ENCODE data around the gene SI. TPM values are rescaled to one million over a fixed set of nuclear protein-coding genes. Genes with fewer than 3 reads are reported as not detected.

The SI gene
- total RNA-seq, 3 donors from 2014 or later (not counting 1 experiment from before 2014, with no cell fraction given) = not detected

DNA sequence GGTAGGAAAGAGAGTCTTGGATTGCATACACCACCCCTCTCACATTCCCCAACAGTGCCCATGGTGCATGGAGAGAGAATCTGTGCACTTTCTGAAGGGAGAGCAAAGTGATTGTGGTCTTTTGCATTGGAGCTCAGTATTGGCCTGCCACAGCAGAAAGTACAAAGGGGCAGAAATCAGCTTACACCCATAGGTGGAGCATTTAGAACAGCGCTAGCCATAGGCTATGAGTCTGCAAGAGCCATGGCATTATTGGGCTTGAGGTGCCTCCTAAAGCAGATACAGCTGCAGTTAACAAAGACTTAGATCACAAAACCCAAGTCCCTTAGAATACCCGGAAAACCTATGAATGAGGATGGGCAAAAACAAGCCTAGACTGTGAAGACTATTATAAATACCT, 21.8 kb downstream of the SI start:
- peaks cover 6 to 16% of the 10 kb centered on the region in 2 donors for H3K9me3 Mint-ChIP-seq
- no peaks in the 10 kb centered on the region for H3K27me3 Mint-ChIP-seq (ENCODE audit: low read depth in 2 of 2)
- peaks cover 2% of the 10 kb centered on the region for H3K9me3 ChIP-seq (ENCODE audit: control insufficient read depth, insufficient read depth, low read length)
- ATAC-seq (no peak), DNase-seq (no peak)
- TF ChIP-seq, protein P1, sequence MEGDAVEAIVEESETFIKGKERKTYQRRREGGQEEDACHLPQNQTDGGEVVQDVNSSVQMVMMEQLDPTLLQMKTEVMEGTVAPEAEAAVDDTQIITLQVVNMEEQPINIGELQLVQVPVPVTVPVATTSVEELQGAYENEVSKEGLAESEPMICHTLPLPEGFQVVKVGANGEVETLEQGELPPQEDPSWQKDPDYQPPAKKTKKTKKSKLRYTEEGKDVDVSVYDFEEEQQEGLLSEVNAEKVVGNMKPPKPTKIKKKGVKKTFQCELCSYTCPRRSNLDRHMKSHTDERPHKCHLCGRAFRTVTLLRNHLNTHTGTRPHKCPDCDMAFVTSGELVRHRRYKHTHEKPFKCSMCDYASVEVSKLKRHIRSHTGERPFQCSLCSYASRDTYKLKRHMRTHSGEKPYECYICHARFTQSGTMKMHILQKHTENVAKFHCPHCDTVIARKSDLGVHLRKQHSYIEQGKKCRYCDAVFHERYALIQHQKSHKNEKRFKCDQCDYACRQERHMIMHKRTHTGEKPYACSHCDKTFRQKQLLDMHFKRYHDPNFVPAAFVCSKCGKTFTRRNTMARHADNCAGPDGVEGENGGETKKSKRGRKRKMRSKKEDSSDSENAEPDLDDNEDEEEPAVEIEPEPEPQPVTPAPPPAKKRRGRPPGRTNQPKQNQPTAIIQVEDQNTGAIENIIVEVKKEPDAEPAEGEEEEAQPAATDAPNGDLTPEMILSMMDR (IDR thresholded peaks at IDR 0.05) = no peak
- no peaks in the 10 kb centered on the region for H3K36me3 ChIP-seq (ENCODE audit: control insufficient read depth, insufficient read depth, low read length)
- H3K4me1 Mint-ChIP-seq = no peaks in the 10 kb centered on the region
- H3K27ac Mint-ChIP-seq = no peak overlapping the region
- H3K27me3 ChIP-seq (ENCODE audit: control insufficient read depth, insufficient read depth, low read length) = no peaks in the 10 kb centered on the region
- no peaks in the 10 kb centered on the region for H3K4me1 ChIP-seq (ENCODE audit: control insufficient read depth, insufficient read depth, low read length)
- H3K27ac ChIP-seq (ENCODE audit: low read length) = no peak overlapping the region
- WGBS (ENCODE audit: insufficient coverage) = 90% methylated on average over 2 of the region's 2 CpGs
- no peak overlapping the region for H3K4me3 Mint-ChIP-seq
- H3K4me3 ChIP-seq (ENCODE audit: low read length) = no peak overlapping the region
- intact Hi-C loops (cut with micrococcal nuclease) = no loop called here
- H3K36me3 Mint-ChIP-seq = no peaks in the 10 kb centered on the region

DNA sequence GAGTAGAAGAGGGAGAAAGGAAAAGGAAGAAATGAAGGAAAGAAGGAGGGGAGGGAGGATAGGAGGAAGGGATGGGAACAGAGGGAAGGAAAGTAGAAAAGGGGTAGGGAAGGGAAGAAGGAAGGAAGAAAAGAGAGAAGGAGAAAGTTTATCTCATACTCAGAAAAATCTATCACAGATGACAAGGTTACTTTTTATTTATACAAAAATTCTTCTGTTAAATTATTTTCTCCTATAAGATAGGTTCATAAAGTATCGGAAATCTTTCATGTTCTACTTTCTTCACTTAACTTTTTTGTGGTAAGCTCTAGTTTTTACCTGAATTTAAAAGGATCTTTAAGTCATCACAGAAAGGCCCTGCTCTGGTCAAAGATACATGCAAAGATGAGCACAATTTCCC, 38.1 kb downstream of the SI start:
- WGBS (ENCODE audit: insufficient coverage) = no CpG with 5 or more reads among the region's 1 CpG
- Histone ChIP-seq H3K27me3 (ENCODE audit: control insufficient read depth, insufficient read depth, low read length) (no peaks in the 10 kb centered on the region), H3K27ac (ENCODE audit: low read length) (no peak overlapping the region), H3K4me3 (ENCODE audit: low read length) (no peak overlapping the region), H3K4me1 (ENCODE audit: control insufficient read depth, insufficient read depth, low read length) (no peaks in the 10 kb centered on the region), H3K36me3 (ENCODE audit: control insufficient read depth, insufficient read depth, low read length) (no peaks in the 10 kb centered on the region), H3K9me3 (ENCODE audit: control insufficient read depth, insufficient read depth, low read length) (no peaks in the 10 kb centered on the region)
- DNase-seq = no peak
- no peak for ATAC-seq
- peaks cover 4% of the 10 kb centered on the region in 2 donors for H3K9me3 Mint-ChIP-seq
- no peaks in the 10 kb centered on the region for H3K27me3 Mint-ChIP-seq (ENCODE audit: low read depth in 2 of 2)
- no peak overlapping the region for H3K27ac Mint-ChIP-seq
- no peak overlapping the region for H3K4me3 Mint-ChIP-seq
- TF ChIP-seq, protein P1 (IDR thresholded peaks at IDR 0.05) = no peak
- intact Hi-C loops (cut with micrococcal nuclease) = no loop called here
- H3K4me1 Mint-ChIP-seq = no peaks in the 10 kb centered on the region
- no peaks in the 10 kb centered on the region for H3K36me3 Mint-ChIP-seq

DNA sequence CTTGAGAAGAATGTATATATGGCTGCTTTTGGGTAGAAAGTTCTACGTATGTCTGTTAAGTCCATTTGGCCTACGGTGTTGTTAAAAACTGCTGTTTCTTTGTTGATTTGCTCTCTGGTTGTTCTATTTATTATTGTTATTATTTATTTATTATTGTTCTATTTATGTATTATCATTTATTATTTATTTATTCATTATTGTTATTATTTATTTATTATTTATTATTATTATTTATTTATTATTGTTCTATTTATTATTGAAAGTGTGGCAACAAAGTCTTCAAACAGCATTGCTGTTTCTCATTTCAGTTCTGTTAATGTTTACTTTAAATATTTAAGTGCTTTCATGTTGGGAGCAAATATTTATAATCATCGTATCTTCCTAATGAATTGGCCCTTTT, 66.7 kb downstream of the SI start:
- no peak for ATAC-seq
- Mint-ChIP-seq H3K9me3 (peaks cover 8 to 19% of the 10 kb centered on the region in 2 donors), H3K27ac (no peak overlapping the region), H3K36me3 (no peaks in the 10 kb centered on the region), H3K4me1 (no peaks in the 10 kb centered on the region), H3K4me3 (no peak overlapping the region), H3K27me3 (ENCODE audit: low read depth in 2 of 2) (no peaks in the 10 kb centered on the region)
- Histone ChIP-seq H3K4me3 (ENCODE audit: low read length) (no peak overlapping the region), H3K27ac (ENCODE audit: low read length) (no peak overlapping the region), H3K36me3 (ENCODE audit: control insufficient read depth, insufficient read depth, low read length) (no peaks in the 10 kb centered on the region), H3K4me1 (ENCODE audit: control insufficient read depth, insufficient read depth, low read length) (no peaks in the 10 kb centered on the region), H3K9me3 (ENCODE audit: control insufficient read depth, insufficient read depth, low read length) (no peaks in the 10 kb centered on the region), H3K27me3 (ENCODE audit: control insufficient read depth, insufficient read depth, low read length) (no peaks in the 10 kb centered on the region)
- TF ChIP-seq, protein P1 (IDR thresholded peaks at IDR 0.05) = no peak
- intact Hi-C loops (cut with micrococcal nuclease) = no loop called here
- DNase-seq = no peak
- 100% methylated on average over 1 of the region's 3 CpGs for WGBS (ENCODE audit: insufficient coverage)

DNA sequence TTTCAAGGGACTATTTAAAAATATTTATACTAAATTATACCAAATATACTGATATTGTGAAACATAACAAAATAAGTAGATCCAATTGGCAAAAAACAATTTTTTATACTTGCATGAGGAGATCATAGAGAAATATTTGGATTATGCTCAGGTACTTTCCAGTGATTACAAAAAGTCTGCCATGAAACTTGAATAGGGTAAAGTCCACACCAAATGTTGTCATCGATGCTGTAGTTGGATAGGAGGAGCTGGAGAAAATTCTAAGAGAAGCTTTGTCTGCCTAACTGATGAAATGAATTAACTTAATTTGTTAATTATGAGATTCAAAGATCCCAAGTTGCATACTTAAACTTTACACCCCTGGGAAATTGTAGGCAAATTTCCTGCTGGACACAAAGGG, 93.3 kb downstream of the SI start:
- H3K9me3 Mint-ChIP-seq = peaks cover 8 to 13% of the 10 kb centered on the region in 2 donors
- no peaks in the 10 kb centered on the region for H3K27me3 ChIP-seq (ENCODE audit: control insufficient read depth, insufficient read depth, low read length)
- ATAC-seq (no peak), DNase-seq (no peak)
- 75% methylated on average over 1 of the region's 1 CpG for WGBS (ENCODE audit: insufficient coverage)
- no peaks in the 10 kb centered on the region for H3K27me3 Mint-ChIP-seq (ENCODE audit: low read depth in 2 of 2)
- TF ChIP-seq, protein P1 (IDR thresholded peaks at IDR 0.05) = no peak
- H3K27ac ChIP-seq (ENCODE audit: low read length) = no peak overlapping the region
- H3K4me3 ChIP-seq (ENCODE audit: low read length) = no peak overlapping the region
- no peaks in the 10 kb centered on the region for H3K4me1 ChIP-seq (ENCODE audit: control insufficient read depth, insufficient read depth, low read length)
- no peaks in the 10 kb centered on the region for H3K9me3 ChIP-seq (ENCODE audit: control insufficient read depth, insufficient read depth, low read length)
- no peak overlapping the region for H3K4me3 Mint-ChIP-seq
- H3K4me1 Mint-ChIP-seq = no peaks in the 10 kb centered on the region
- no peak overlapping the region for H3K27ac Mint-ChIP-seq
- intact Hi-C loops (cut with micrococcal nuclease) = no loop called here
- H3K36me3 ChIP-seq (ENCODE audit: control insufficient read depth, insufficient read depth, low read length) = no peaks in the 10 kb centered on the region
- no peaks in the 10 kb centered on the region for H3K36me3 Mint-ChIP-seq

All from natural killer cell (primary cell).